H1 (cell line): ENCODE measurements around the gene OSBPL6. TPM values are rescaled to one million over a fixed set of nuclear protein-coding genes. Genes with fewer than 3 reads are reported as not detected.

Experiments
- KDM5A ChIP-seq: fragments of 200-600 bp; IDR thresholded peaks from 2 replicates; pipeline ENCODE4 v1.7.1; 2012; ENCODE audit warnings: mild to moderate bottlenecking, low read length, inconsistent platforms, mixed read lengths
- polyA plus RNA-seq, 7 experiments: library from polyadenylated mRNA; depleted of rRNA in 3 of 7; stranded (reverse) in 5 of 7; unstranded in 2 of 7; fragments of >200 nt in 5 of 7; fragments of 200-250 nt in 2 of 7; gene quantifications; 1 replicate in 5 of 7; 2 replicates in 1 of 7; 4 replicates in 1 of 7; pipeline versions ENCODE4 v1.2.1 to v1.2.3, GENCODE V29; 2011 to 2013; ENCODE audit warnings: missing spikeins in 2 of 7, mixed read lengths in 2 of 7
- total RNA-seq: library from RNA; stranded (reverse); fragmentation: NEBNext Ultra II Directional; extraction: Animal tissue kit (Norgen Biotek cat#: 25700); gene quantifications from 2 replicates; pipeline ENCODE4 v1.2.1, GENCODE V29; 2021
- TF ChIP-seq, protein P1 (sequence below): IDR thresholded peaks from 2 replicates; pipeline ENCODE4 v1.6.1; 2012; ENCODE audit warnings: low read length, inconsistent platforms

The OSBPL6 gene
- total and polyA plus RNA-seq, 2 of the 8 experiments (the other 6 are each of a cell fraction or from before 2014, with no cell fraction given): 1.7 to 5.6 TPM

DNA sequence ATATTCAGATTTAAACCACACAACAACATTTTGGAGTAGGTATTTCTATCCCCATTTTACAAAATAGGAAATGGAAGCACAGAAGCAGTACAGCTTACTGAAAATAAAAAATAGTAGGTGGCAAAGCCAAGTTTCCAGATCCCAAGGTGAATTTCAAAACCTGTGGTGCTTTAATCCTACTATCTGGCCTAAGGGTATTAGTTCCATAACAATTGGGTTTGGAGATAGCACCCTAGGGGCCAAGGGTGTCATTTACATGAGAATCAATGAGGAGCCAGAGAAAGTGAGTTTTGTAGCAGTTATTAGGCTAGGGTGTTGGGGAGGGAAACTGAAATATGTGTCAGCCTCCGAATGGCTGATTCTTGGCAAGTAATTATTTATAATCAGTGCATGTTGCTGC is 24.9 kb downstream of the OSBPL6 start (continued):
- TF ChIP-seq, protein P1, sequence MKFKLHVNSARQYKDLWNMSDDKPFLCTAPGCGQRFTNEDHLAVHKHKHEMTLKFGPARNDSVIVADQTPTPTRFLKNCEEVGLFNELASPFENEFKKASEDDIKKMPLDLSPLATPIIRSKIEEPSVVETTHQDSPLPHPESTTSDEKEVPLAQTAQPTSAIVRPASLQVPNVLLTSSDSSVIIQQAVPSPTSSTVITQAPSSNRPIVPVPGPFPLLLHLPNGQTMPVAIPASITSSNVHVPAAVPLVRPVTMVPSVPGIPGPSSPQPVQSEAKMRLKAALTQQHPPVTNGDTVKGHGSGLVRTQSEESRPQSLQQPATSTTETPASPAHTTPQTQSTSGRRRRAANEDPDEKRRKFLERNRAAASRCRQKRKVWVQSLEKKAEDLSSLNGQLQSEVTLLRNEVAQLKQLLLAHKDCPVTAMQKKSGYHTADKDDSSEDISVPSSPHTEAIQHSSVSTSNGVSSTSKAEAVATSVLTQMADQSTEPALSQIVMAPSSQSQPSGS: no peak
- no peak for TF ChIP-seq KDM5A
